ENCODE measurements around the gene AP5S1. TPM values are rescaled to one million over a fixed set of nuclear protein-coding genes. Genes with fewer than 3 reads are reported as not detected.

Gene AP5S1
- total and polyA plus RNA-seq, 2 of the 13 experiments (the other 11 are each of a cell fraction or from before 2014, with no cell fraction given): 7.9 to 23.2 TPM

DNA sequence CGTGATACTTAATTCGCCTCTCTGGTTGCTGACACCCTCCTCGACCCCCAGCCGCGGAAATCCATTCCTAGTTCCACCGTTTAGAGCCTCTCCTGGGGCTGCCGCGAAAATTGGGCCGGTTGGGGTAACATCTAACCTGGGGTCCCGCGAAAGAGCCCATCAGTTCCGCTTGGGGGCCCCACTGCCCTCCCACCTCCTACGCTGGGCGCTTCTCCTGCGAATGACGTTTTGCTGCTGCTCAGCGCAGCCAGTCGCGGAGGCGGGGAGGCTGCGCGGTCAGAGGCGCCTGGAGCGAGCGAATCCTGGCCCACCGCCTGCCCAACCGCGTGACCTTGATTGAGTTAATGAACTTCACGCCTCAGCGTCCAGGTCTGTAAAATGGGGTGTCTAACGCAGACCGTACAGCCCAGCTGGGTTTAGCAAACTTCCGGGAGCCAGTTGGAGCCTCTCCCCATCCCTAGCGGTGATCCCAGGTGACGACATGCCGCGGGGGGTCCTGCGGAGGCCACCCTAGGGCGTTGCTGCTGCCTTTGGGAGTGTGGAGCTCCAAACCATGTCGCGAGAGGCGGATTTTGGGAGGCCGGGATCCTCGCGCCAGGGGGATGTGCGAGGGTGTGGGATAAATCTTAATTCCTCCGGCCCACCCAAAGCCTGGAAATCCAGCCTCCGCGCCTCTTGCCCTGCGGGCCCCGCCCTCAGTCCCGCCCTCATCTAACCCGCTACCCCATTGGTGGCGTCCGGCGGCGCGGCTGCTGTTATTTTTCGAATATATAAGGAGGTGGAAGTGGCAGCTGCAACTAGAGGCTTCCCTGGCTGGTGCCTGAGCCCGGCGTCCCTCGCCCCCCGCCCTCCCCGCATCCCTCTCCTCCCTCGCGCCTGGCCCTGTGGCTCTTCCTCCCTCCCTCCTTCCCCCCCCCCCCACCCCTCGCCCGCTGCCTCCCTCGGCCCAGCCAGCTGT, 24.6 kb upstream of the AP5S1 start, which contains the start of gene CDC25B (continued):
- TF ChIP-seq ZNF614 (CRISPR knock-in tag; IDR thresholded peaks at IDR 0.05; ENCODE audit: borderline replicate concordance): peak; percentile 70; the same call in 1 of the 2 replicates
- TF ChIP-seq NFYB (CRISPR knock-in tag; IDR thresholded peaks at IDR 0.05): peak; percentile 78
- TF ChIP-seq, protein P1, sequence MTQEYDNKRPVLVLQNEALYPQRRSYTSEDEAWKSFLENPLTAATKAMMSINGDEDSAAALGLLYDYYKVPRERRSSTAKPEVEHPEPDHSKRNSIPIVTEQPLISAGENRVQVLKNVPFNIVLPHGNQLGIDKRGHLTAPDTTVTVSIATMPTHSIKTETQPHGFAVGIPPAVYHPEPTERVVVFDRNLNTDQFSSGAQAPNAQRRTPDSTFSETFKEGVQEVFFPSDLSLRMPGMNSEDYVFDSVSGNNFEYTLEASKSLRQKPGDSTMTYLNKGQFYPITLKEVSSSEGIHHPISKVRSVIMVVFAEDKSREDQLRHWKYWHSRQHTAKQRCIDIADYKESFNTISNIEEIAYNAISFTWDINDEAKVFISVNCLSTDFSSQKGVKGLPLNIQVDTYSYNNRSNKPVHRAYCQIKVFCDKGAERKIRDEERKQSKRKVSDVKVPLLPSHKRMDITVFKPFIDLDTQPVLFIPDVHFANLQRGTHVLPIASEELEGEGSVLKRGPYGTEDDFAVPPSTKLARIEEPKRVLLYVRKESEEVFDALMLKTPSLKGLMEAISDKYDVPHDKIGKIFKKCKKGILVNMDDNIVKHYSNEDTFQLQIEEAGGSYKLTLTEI (CRISPR knock-in tag; conservative IDR thresholded peaks at IDR 0.05): no peak
- TF ChIP-seq, protein P2, sequence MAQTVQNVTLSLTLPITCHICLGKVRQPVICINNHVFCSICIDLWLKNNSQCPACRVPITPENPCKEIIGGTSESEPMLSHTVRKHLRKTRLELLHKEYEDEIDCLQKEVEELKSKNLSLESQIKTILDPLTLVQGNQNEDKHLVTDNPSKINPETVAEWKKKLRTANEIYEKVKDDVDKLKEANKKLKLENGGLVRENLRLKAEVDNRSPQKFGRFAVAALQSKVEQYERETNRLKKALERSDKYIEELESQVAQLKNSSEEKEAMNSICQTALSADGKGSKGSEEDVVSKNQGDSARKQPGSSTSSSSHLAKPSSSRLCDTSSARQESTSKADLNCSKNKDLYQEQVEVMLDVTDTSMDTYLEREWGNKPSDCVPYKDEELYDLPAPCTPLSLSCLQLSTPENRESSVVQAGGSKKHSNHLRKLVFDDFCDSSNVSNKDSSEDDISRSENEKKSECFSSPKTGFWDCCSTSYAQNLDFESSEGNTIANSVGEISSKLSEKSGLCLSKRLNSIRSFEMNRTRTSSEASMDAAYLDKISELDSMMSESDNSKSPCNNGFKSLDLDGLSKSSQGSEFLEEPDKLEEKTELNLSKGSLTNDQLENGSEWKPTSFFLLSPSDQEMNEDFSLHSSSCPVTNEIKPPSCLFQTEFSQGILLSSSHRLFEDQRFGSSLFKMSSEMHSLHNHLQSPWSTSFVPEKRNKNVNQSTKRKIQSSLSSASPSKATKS (CRISPR knock-in tag; IDR thresholded peaks at IDR 0.05): no peak
- TF ChIP-seq RNF2 (conservative IDR thresholded peaks at IDR 0.05; ENCODE audit: low read depth): no peak
- peak; percentile 76; the same call in 1 of the 2 replicates for TF ChIP-seq ZNF24 (IDR thresholded peaks at IDR 0.05)
- TF ChIP-seq, protein P3, sequence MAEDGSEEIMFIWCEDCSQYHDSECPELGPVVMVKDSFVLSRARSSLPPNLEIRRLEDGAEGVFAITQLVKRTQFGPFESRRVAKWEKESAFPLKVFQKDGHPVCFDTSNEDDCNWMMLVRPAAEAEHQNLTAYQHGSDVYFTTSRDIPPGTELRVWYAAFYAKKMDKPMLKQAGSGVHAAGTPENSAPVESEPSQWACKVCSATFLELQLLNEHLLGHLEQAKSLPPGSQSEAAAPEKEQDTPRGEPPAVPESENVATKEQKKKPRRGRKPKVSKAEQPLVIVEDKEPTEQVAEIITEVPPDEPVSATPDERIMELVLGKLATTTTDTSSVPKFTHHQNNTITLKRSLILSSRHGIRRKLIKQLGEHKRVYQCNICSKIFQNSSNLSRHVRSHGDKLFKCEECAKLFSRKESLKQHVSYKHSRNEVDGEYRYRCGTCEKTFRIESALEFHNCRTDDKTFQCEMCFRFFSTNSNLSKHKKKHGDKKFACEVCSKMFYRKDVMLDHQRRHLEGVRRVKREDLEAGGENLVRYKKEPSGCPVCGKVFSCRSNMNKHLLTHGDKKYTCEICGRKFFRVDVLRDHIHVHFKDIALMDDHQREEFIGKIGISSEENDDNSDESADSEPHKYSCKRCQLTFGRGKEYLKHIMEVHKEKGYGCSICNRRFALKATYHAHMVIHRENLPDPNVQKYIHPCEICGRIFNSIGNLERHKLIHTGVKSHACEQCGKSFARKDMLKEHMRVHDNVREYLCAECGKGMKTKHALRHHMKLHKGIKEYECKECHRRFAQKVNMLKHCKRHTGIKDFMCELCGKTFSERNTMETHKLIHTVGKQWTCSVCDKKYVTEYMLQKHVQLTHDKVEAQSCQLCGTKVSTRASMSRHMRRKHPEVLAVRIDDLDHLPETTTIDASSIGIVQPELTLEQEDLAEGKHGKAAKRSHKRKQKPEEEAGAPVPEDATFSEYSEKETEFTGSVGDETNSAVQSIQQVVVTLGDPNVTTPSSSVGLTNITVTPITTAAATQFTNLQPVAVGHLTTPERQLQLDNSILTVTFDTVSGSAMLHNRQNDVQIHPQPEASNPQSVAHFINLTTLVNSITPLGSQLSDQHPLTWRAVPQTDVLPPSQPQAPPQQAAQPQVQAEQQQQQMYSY (CRISPR knock-in tag; IDR thresholded peaks at IDR 0.05): peak; percentile 14; the same call in 1 of the 2 replicates
- TF ChIP-seq ARID2 (CRISPR knock-in tag; IDR thresholded peaks at IDR 0.05; ENCODE audit: borderline replicate concordance): no peak; the same call in 1 of the 2 replicates
- TF ChIP-seq NR3C1 (CRISPR knock-in tag; IDR thresholded peaks at IDR 0.05): no peak
- TF ChIP-seq NCOA2 (CRISPR knock-in tag; IDR thresholded peaks at IDR 0.05): no peak
- TF ChIP-seq, protein P4, sequence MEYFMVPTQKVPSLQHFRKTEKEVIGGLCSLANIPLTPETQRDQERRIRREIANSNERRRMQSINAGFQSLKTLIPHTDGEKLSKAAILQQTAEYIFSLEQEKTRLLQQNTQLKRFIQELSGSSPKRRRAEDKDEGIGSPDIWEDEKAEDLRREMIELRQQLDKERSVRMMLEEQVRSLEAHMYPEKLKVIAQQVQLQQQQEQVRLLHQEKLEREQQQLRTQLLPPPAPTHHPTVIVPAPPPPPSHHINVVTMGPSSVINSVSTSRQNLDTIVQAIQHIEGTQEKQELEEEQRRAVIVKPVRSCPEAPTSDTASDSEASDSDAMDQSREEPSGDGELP (IDR thresholded peaks at IDR 0.05; ENCODE audit: borderline replicate concordance, low read depth): peak; percentile 98
- TF ChIP-seq ZNF143 (CRISPR knock-in tag; IDR thresholded peaks at IDR 0.05): 0 out of 2 replicates have a peak, but pooled peaks have one; percentile 22
- TF ChIP-seq ZNF431 (CRISPR knock-in tag; IDR thresholded peaks at IDR 0.05; ENCODE audit: borderline replicate concordance, low read depth): no peak
- TF ChIP-seq NBN (conservative IDR thresholded peaks at IDR 0.05): no peak
- TF ChIP-seq ZZZ3 (CRISPR knock-in tag; IDR thresholded peaks at IDR 0.05; ENCODE audit: borderline replicate concordance): peak; percentile 58; the same call in 1 of the 2 replicates
- no peak for TF ChIP-seq ZNF251 (CRISPR knock-in tag; IDR thresholded peaks at IDR 0.05)
- TF ChIP-seq FOXA1 (IDR thresholded peaks at IDR 0.05): no peak
- peak; percentile 77 for TF ChIP-seq FOXA1 (CRISPR knock-in tag; IDR thresholded peaks at IDR 0.05)
- TF ChIP-seq ZNF546 (CRISPR knock-in tag; conservative IDR thresholded peaks at IDR 0.05): 0 out of 2 replicates have a peak, but pooled peaks have one; percentile 64
- TF ChIP-seq, protein P5, sequence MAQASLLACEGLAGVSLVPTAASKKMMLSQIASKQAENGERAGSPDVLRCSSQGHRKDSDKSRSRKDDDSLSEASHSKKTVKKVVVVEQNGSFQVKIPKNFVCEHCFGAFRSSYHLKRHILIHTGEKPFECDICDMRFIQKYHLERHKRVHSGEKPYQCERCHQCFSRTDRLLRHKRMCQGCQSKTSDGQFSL (CRISPR knock-in tag; IDR thresholded peaks at IDR 0.05): peak; percentile 71; the same call in 1 of the 2 replicates
- 0 out of 2 replicates have a peak, but pooled peaks have one; percentile 57 for TF ChIP-seq ZNF616 (CRISPR knock-in tag; IDR thresholded peaks at IDR 0.05; ENCODE audit: low read depth)

Measured in HepG2 (cell line).